Measurements from ENCODE around the gene NDRG4. TPM values are rescaled to one million over a fixed set of nuclear protein-coding genes. Genes with fewer than 3 reads are reported as not detected.

The NDRG4 gene
- total and polyA plus RNA-seq, 2 donors (not counting 1 experiment from before 2014, with no cell fraction given): 0.96 to 1.1 TPM

DNA sequence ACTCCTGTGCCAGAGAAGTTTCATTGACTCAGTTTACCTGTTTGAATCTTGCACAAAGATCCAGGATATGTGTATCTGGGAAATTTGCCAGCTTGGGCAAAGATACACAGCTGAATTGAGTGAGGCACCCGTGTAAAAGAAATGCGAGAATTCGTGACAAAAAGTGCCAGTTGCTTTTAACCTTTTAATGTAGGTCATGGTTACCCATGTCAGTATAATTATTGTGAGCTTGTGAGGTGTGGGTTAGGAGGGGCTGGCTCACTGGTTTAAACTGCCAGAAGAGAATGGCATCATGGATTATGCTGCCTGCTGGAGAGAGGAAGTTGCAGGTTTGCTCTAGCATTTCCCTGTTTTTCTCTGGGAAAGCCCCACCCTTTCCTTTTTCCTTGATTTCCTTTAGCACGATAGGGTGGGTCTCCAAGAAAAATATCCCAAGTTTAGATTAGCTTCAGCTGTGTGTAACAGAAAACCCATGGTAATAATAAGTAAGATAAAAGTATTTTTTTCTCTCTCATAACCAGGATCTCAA is 24.8 kb upstream of the NDRG4 start:
- no peaks in the 10 kb centered on the region for H3K9me3 Mint-ChIP-seq (ENCODE audit: insufficient read depth)
- intact Hi-C loops (cut with micrococcal nuclease): no loop called here
- H3K4me1 Mint-ChIP-seq: peaks cover 6% of the 10 kb centered on the region
- 87% methylated on average over 3 of the region's 4 CpGs for WGBS (ENCODE audit: insufficient coverage)
- H3K4me1 ChIP-seq (ENCODE audit: control insufficient read depth in 2 of 2, insufficient read depth in 2 of 2, low read length in 2 of 2): peaks cover 0 to 4% of the 10 kb centered on the region in 2 donors
- H4K20me1 ChIP-seq (ENCODE audit: control insufficient read depth, insufficient read depth, low read length, poor library complexity, severe bottlenecking): no peaks in the 10 kb centered on the region
- no peak overlapping the region for H3K4me2 ChIP-seq (replicated peaks; ENCODE audit: low read depth, low read length, poor library complexity, severe bottlenecking)
- no peak for DNase-seq
- no peak overlapping the region for H2AFZ ChIP-seq (ENCODE audit: insufficient read depth, low read depth, low read length, poor library complexity, severe bottlenecking)
- H3K9ac ChIP-seq (ENCODE audit: low read length): no peak overlapping the region
- no peaks in the 10 kb centered on the region for H3K36me3 ChIP-seq (replicated peaks in 1 of 2; ENCODE audit: control extremely low read depth in 1 of 2, control insufficient read depth in 1 of 2, extremely low read depth in 1 of 2, insufficient read depth in 2 of 2, low read length in 1 of 2)
- ChIA-PET CTCF (interaction anchor here (0.8 to 1.5 kb wide), 2 partner anchors 12 to 138 kb away, joined by 3 read pairs; no protein-coding TSS in a partner anchor), POLR2A (no interaction called here)
- H3K27me3 ChIP-seq (replicated peaks in 1 of 4; ENCODE audit: control extremely low read depth in 1 of 4, control insufficient read depth in 3 of 4, insufficient read depth in 4 of 4, low read length in 3 of 4): peaks cover 0 to 5% (median 1%) of the 10 kb centered on the region in 4 experiments
- no peak for ATAC-seq (ENCODE audit: low read depth)
- H3K27ac Mint-ChIP-seq: no peak overlapping the region
- no peaks in the 10 kb centered on the region for H3K9me3 ChIP-seq (ENCODE audit: control extremely low read depth in 1 of 3, control insufficient read depth in 2 of 3, insufficient read depth in 1 of 3, low read length in 2 of 3)
- H3K27ac ChIP-seq (ENCODE audit: low read length in 2 of 2): no peak overlapping the region
- H3K4me3 ChIP-seq (ENCODE audit: control extremely low read depth in 1 of 5, extremely low read depth in 1 of 5, insufficient read depth in 1 of 5, low read depth in 2 of 5, low read length in 4 of 5): no peak overlapping the region
- H3K27me3 Mint-ChIP-seq: peaks cover 17% of the 10 kb centered on the region
- TF ChIP-seq CTCF (IDR thresholded peaks at IDR 0.05): no peak
- no peak for TF ChIP-seq EZH2 (IDR thresholded peaks at IDR 0.05; ENCODE audit: borderline replicate concordance, insufficient read depth, low read depth, low read length, poor library complexity, severe bottlenecking)
- no peaks in the 10 kb centered on the region for H3K79me2 ChIP-seq (ENCODE audit: control insufficient read depth, insufficient read depth, low read length)
- no peak overlapping the region for H3K4me3 Mint-ChIP-seq

- no peak overlapping the region for H3K4me2 ChIP-seq (replicated peaks; ENCODE audit: low read depth, low read length, poor library complexity, severe bottlenecking)
- H3K9ac ChIP-seq (ENCODE audit: low read length): no peak overlapping the region
- no peak overlapping the region for H3K27ac ChIP-seq (ENCODE audit: low read length in 2 of 2)
- H3K4me1 ChIP-seq (ENCODE audit: control insufficient read depth in 2 of 2, insufficient read depth in 2 of 2, low read length in 2 of 2): peaks cover 0 to 4% of the 10 kb centered on the region in 2 donors
- H3K27ac Mint-ChIP-seq: no peak overlapping the region
- no peaks in the 10 kb centered on the region for H3K9me3 ChIP-seq (ENCODE audit: control extremely low read depth in 1 of 3, control insufficient read depth in 2 of 3, insufficient read depth in 1 of 3, low read length in 2 of 3)
- H3K9me3 Mint-ChIP-seq (ENCODE audit: insufficient read depth): no peaks in the 10 kb centered on the region
- no peaks in the 10 kb centered on the region for H4K20me1 ChIP-seq (ENCODE audit: control insufficient read depth, insufficient read depth, low read length, poor library complexity, severe bottlenecking)
- ChIA-PET CTCF (interaction anchor here (1.2 kb wide), 1 partner anchor 10 kb away, joined by 4 read pairs; no protein-coding TSS in a partner anchor), POLR2A (no interaction called here)
- peaks cover 15% of the 10 kb centered on the region for H3K27me3 Mint-ChIP-seq
- H3K4me3 ChIP-seq (ENCODE audit: control extremely low read depth in 1 of 5, extremely low read depth in 1 of 5, insufficient read depth in 1 of 5, low read depth in 2 of 5, low read length in 4 of 5): no peak overlapping the region
- no peaks in the 10 kb centered on the region for H3K79me2 ChIP-seq (ENCODE audit: control insufficient read depth, insufficient read depth, low read length)
- H3K4me1 Mint-ChIP-seq: peaks cover 6% of the 10 kb centered on the region
- TF ChIP-seq EZH2 (IDR thresholded peaks at IDR 0.05; ENCODE audit: borderline replicate concordance, insufficient read depth, low read depth, low read length, poor library complexity, severe bottlenecking) (no peak), CTCF (IDR thresholded peaks at IDR 0.05) (no peak)
- no peak for DNase-seq
- H2AFZ ChIP-seq (ENCODE audit: insufficient read depth, low read depth, low read length, poor library complexity, severe bottlenecking): no peak overlapping the region
- ATAC-seq (ENCODE audit: low read depth): no peak
- H3K4me3 Mint-ChIP-seq: no peak overlapping the region
- H3K36me3 ChIP-seq (replicated peaks in 1 of 2; ENCODE audit: control extremely low read depth in 1 of 2, control insufficient read depth in 1 of 2, extremely low read depth in 1 of 2, insufficient read depth in 2 of 2, low read length in 1 of 2): no peaks in the 10 kb centered on the region
- H3K27me3 ChIP-seq (replicated peaks in 1 of 4; ENCODE audit: control extremely low read depth in 1 of 4, control insufficient read depth in 3 of 4, insufficient read depth in 4 of 4, low read length in 3 of 4): peaks cover 0 to 5% (median 1%) of the 10 kb centered on the region in 4 experiments
- intact Hi-C loops (cut with micrococcal nuclease): no loop called here
- WGBS (ENCODE audit: insufficient coverage): no CpG with 5 or more reads among the region's 1 CpG
These were observed 23.2 kb upstream of the NDRG4 start for GRCh38 chr16:58476791-58477190.
